ENCODE results near the gene ESPNL. TPM values are rescaled to one million over a fixed set of nuclear protein-coding genes. Genes with fewer than 3 reads are reported as not detected.

Gene ESPNL
- total and polyA plus RNA-seq, 2 of the 4 experiments (the other 2 are of a cell fraction), result 2.0 TPM

- intact Hi-C loops (cut with micrococcal nuclease) (no loop called here), dilution Hi-C loops (cut with HindIII; ENCODE audit: low sequenced_read_pairs, unreplicated experiment) (no loop called here), in situ Hi-C loops (cut with MboI; ENCODE audit: low sequenced_read_pairs) (no loop called here)
- ChIA-PET POLR2A (ENCODE audit: unreplicated experiment) (no interaction called here), CTCF (interaction anchor here (1.1 kb wide), 1 partner anchor 27 kb away, joined by 3 read pairs; no protein-coding TSS in a partner anchor)
- Histone ChIP-seq H3K18ac (ENCODE audit: low read depth, low read length) (no peak overlapping the region), H3K9me3 (ENCODE audit: control insufficient read depth, insufficient read depth, low read length) (peaks cover 15% of the 10 kb centered on the region), H4K8ac (ENCODE audit: low read depth in 2 of 2, low read length in 2 of 2) (no peak overlapping the region), H3K23ac (ENCODE audit: low read depth, low read length) (no peak overlapping the region), H3K4ac (ENCODE audit: low read depth, low read length) (no peak overlapping the region), H2BK120ac (ENCODE audit: low read depth, low read length) (no peak overlapping the region), H2AK9ac (replicated peaks; ENCODE audit: low read depth, low read length, poor library complexity) (no peak overlapping the region), H4K5ac (ENCODE audit: low read depth, low read length) (no peak overlapping the region), H3K36me3 (ENCODE audit: control insufficient read depth, insufficient read depth, low read length) (no peaks in the 10 kb centered on the region), H3K4me3 (ENCODE audit: insufficient read depth, low read depth, low read length) (no peak overlapping the region), H2BK5ac (ENCODE audit: low read depth, low read length, poor library complexity, severe bottlenecking) (no peak overlapping the region), H2AFZ (replicated peaks; ENCODE audit: low read length, poor library complexity) (no peak overlapping the region), H3K14ac (replicated peaks; ENCODE audit: low read depth, low read length) (no peak overlapping the region), H4K91ac (ENCODE audit: insufficient read depth, low read depth, low read length) (no peak overlapping the region), H3K4me1 (ENCODE audit: control insufficient read depth, insufficient read depth, low read length) (no peaks in the 10 kb centered on the region), H3K9me1 (ENCODE audit: insufficient read depth, low read length) (no peaks in the 10 kb centered on the region), H3K4me2 (ENCODE audit: low read depth, low read length) (no peak overlapping the region), H3K9ac (ENCODE audit: low read depth, low read length) (no peak overlapping the region), H3K27me3 (ENCODE audit: control insufficient read depth, insufficient read depth, low read length) (peaks cover 16% of the 10 kb centered on the region), H2BK15ac (ENCODE audit: low read depth, low read length) (no peak overlapping the region), H2AK5ac (ENCODE audit: low read depth, low read length) (no peak overlapping the region), H2BK20ac (ENCODE audit: low read depth, low read length) (no peak overlapping the region), H3K27ac (ENCODE audit: insufficient read depth, low read length) (no peak overlapping the region), H3K79me1 (ENCODE audit: low read depth in 1 of 2, low read length in 2 of 2) (no peaks in the 10 kb centered on the region), H4K20me1 (ENCODE audit: insufficient read depth, low read length) (no peaks in the 10 kb centered on the region), H3K56ac (ENCODE audit: extremely low read depth, insufficient read depth, low read length) (no peak overlapping the region)
- WGBS, 2 experiments (ENCODE audit: extremely low coverage in 2 of 2, insufficient read length in 1 of 2), result 93% methylated on average over 22 of the region's 32 CpGs; no CpG with 5 or more reads in 1 of the 2 experiments
- no TSS peak for BruUV-seq (replicated peaks)
- DNase-seq (no peak), ATAC-seq (ENCODE audit: low read depth) (no peak)
- TF ChIP-seq RCOR1 (IDR thresholded peaks at IDR 0.05; ENCODE audit: insufficient replicate concordance, low read length), result no peak
- no peak for TF ChIP-seq CHD1 (IDR thresholded peaks at IDR 0.05; ENCODE audit: low read depth, low read length)
- no peak for TF ChIP-seq RFX5 (IDR thresholded peaks at IDR 0.05; ENCODE audit: low read depth, low read length)
- no peak for TF ChIP-seq MXI1 (IDR thresholded peaks at IDR 0.05; ENCODE audit: borderline replicate concordance, low read depth, low read length)
- TF ChIP-seq FOS (IDR thresholded peaks at IDR 0.05; ENCODE audit: low read depth, low read length), result no peak
- no peak for TF ChIP-seq USF2 (IDR thresholded peaks at IDR 0.05; ENCODE audit: low read depth, low read length)
- no peak for TF ChIP-seq MAZ (IDR thresholded peaks at IDR 0.05; ENCODE audit: borderline replicate concordance, low read depth, low read length)
- TF ChIP-seq CTCF (conservative IDR thresholded peaks at IDR 0.05; ENCODE audit: low read depth, low read length), result no peak
- no peak for TF ChIP-seq BHLHE40 (IDR thresholded peaks at IDR 0.05; ENCODE audit: low read depth, low read length)
- no peak for TF ChIP-seq ELK1 (IDR thresholded peaks at IDR 0.05; ENCODE audit: borderline replicate concordance, low read depth, low read length)
- TF ChIP-seq MAFK (IDR thresholded peaks at IDR 0.05; ENCODE audit: low read depth, low read length), result no peak
Observed at GRCh38 chr2:238114851-238115660, 14.9 kb downstream of the ESPNL start.

Measured in IMR-90 (cell line).